Glutamatergic neuron (in vitro differentiated cells): ENCODE measurements around the gene ZNF282. TPM values are rescaled to one million over a fixed set of nuclear protein-coding genes. Genes with fewer than 3 reads are reported as not detected.
"Not testable (repeated sequence)": the region's sequence is repeated elsewhere in the genome, so short reads cannot be mapped to it uniquely, and the experiment has no call there.

Source experiments
- DNase-seq: peaks from one replicate; pipeline ENCODE4 v3.0.0; 2022
- H3K27ac Mint-ChIP-seq: one replicate; pipeline ENCODE4 v1.8.0; 2020; ENCODE audit warnings: mild to moderate bottlenecking, mixed read lengths, inconsistent platforms; ENCODE audit not compliant: unreplicated experiment
- H3K27me3 Mint-ChIP-seq: one replicate; pipeline ENCODE4 v1.8.0; 2020; ENCODE audit warnings: mild to moderate bottlenecking, moderate library complexity, mixed read lengths, inconsistent platforms; ENCODE audit not compliant: unreplicated experiment
- H3K36me3 Mint-ChIP-seq: one replicate; pipeline ENCODE4 v1.8.0; 2020; ENCODE audit warnings: mild to moderate bottlenecking, mixed read lengths, inconsistent platforms; ENCODE audit not compliant: unreplicated experiment
- H3K4me1 Mint-ChIP-seq: one replicate; pipeline ENCODE4 v1.8.0; 2020; ENCODE audit warnings: mild to moderate bottlenecking, low read depth, mixed read lengths, inconsistent platforms; ENCODE audit not compliant: unreplicated experiment
- H3K4me3 Mint-ChIP-seq: one replicate; pipeline ENCODE4 v1.8.0; 2020; ENCODE audit warnings: mild to moderate bottlenecking, mixed read lengths, inconsistent platforms; ENCODE audit not compliant: unreplicated experiment
- H3K9me3 Mint-ChIP-seq: one replicate; pipeline ENCODE4 v1.8.0; 2020; ENCODE audit warnings: mild to moderate bottlenecking, moderate library complexity, mixed read lengths, inconsistent platforms; ENCODE audit not compliant: unreplicated experiment
- total RNA-seq: library from RNA; stranded (reverse); fragmentation: NEBNext Ultra II Directional; extraction: Animal tissue kit (Norgen Biotek cat#: 25700); gene quantifications from one replicate; pipeline ENCODE4 v1.2.1, GENCODE V29; 2021; ENCODE audit not compliant: unreplicated experiment
- TF ChIP-seq, protein P1 (sequence below): fragments of 200-600 bp; sonication (generic); IDR thresholded peaks from one replicate; pipeline ENCODE4 v1.5.0; 2021; ENCODE audit not compliant: partially characterized antibody, unreplicated experiment

Gene ZNF282
- total RNA-seq, 1 donor from 2014 or later, result 22.9 TPM

DNA sequence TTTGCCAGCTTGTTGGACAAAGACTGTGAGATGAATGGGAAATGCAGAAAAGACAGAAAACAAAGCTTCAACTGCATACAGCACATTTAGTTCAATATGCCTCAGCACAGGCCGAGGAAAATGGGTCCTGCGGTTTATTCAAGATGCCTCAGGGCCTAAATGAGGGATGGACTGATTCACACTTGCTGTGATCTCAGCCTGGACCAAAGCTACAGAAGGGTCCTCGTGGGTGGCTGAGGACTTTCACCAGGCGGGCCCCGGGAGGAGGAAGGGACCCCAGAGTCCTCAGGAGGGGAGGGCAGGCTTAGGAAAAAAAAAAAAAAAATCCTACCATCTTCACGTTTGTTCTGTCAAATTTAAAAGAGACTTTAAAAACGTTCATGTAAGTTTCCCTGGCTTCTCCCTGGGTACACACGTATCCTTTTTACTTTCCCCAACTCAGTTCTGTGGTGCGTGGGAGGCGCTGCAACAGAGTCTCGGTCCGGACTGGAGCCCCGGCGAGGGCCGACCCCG is 66.0 kb downstream of the ZNF282 start:
- TF ChIP-seq, protein P1, sequence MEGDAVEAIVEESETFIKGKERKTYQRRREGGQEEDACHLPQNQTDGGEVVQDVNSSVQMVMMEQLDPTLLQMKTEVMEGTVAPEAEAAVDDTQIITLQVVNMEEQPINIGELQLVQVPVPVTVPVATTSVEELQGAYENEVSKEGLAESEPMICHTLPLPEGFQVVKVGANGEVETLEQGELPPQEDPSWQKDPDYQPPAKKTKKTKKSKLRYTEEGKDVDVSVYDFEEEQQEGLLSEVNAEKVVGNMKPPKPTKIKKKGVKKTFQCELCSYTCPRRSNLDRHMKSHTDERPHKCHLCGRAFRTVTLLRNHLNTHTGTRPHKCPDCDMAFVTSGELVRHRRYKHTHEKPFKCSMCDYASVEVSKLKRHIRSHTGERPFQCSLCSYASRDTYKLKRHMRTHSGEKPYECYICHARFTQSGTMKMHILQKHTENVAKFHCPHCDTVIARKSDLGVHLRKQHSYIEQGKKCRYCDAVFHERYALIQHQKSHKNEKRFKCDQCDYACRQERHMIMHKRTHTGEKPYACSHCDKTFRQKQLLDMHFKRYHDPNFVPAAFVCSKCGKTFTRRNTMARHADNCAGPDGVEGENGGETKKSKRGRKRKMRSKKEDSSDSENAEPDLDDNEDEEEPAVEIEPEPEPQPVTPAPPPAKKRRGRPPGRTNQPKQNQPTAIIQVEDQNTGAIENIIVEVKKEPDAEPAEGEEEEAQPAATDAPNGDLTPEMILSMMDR, result no peak
- Mint-ChIP-seq H3K27me3 (peaks cover 4% of the 10 kb centered on the region), H3K36me3 (no peaks in the 10 kb centered on the region), H3K27ac (peak overlapping the region; percentile 64), H3K4me1 (peaks cover 6% of the 10 kb centered on the region), H3K4me3 (peak overlapping the region; percentile 77), H3K9me3 (peaks cover 9% of the 10 kb centered on the region)
- no peak for DNase-seq

DNA sequence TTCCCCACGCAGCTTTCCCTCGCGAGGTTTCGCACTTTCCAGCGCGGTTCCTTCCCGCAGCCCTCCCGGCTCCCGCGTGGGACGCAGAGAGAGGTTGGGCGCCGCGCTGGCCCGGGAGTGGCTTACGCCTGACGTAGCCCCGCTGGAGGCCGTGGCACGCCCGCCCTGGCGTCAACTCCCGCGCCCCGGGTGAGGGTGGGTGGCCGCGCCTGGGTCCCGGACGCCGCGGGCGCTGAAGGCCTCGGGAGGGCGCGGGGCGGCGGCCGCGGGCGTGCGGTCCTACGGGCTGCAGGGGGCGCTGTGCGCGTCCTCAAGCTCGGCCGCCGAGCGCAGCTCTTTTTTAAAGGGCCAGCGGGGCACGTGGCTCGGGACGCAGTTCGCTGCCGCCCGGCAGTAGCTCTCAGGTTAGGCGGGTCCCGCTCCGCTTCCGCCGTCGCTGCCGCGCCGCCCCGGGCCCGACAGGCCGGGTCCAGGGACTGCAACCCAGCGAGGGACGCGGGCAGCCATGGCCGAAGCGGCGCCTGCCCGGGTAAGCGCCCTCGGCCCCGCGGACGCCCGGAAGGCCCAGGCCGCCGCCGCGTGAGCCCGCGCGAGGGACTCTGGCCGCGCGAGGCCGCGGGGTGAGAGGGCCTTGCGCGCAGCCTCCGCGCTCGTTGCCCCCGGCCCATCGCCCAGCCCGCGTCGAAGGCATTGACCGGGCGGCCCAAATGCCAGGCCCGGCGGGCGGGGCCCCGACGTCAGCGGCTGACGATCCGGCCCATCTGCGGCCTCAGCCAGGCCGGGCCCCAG is 66.7 kb downstream of the ZNF282 start, which contains the start of gene ZNF783:
TSS of gene ZNF783 (plus strand) at position 368 of the 789 bp plus-strand sequence. CDS start at position 506, 138 bp downstream.
- peak within 1 kb of the TSS; percentile 77 for H3K4me3 Mint-ChIP-seq
- H3K9me3 Mint-ChIP-seq, result peaks cover 12% of the 10 kb centered on the region
- H3K4me1 Mint-ChIP-seq, result peaks cover 6% of the 10 kb centered on the region
- DNase-seq, result peak; percentile 85
- no peaks in the 10 kb centered on the region for H3K36me3 Mint-ChIP-seq
- H3K27me3 Mint-ChIP-seq, result peaks cover 4% of the 10 kb centered on the region
- TF ChIP-seq, protein P1, result peak; percentile 83
- peak within 1 kb of the TSS; percentile 64 for H3K27ac Mint-ChIP-seq

DNA sequence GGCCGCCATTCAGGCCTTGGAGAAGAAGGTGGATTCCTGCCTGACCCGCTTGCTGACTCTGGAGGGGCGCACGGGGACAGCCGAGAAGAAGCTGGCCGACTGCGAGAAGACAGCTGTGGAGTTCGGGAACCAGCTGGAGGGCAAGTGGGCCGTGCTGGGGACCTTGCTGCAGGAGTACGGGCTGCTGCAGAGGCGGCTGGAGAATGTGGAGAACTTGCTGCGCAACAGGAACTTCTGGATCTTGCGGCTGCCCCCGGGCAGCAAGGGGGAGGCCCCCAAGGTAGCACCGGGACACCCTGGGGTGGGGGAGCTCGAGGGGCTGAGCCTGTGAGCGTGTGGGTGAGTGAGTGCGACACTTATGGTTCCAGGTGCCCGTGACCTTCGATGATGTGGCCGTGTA is 71.1 kb downstream of the ZNF282 start:
- H3K27ac Mint-ChIP-seq, result no peak overlapping the region
- TF ChIP-seq, protein P1, result no peak
- peaks cover 9% of the 10 kb centered on the region for H3K36me3 Mint-ChIP-seq
- H3K27me3 Mint-ChIP-seq, result peaks cover 4% of the 10 kb centered on the region
- no peak for DNase-seq
- peaks cover 3% of the 10 kb centered on the region for H3K9me3 Mint-ChIP-seq
- H3K4me3 Mint-ChIP-seq, result no peak overlapping the region
- peaks cover 2% of the 10 kb centered on the region for H3K4me1 Mint-ChIP-seq

DNA sequence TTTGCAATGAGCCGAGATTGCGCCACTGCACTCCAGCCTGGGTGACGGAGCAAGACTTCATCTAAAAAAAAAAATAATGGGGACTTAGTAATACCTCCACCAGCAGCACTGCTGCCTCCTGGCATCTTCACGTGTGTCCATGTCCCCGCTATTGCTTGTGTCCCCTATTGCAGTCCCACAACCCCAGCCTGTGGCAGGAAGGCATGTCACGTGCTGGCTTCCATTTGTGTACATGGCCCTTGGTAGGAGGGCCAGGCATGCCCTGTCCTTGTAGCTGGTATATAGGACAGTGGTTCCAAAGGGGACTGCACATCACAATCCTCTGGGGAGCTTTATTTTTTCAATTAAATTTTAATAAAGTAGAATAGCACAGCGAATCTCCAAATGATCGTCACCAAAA is 72.4 kb downstream of the ZNF282 start:
- H3K9me3 Mint-ChIP-seq, result peaks cover 3% of the 10 kb centered on the region
- H3K27me3 Mint-ChIP-seq, result peaks cover 4% of the 10 kb centered on the region
- DNase-seq, result no peak
- H3K27ac Mint-ChIP-seq, result no peak overlapping the region
- peaks cover 2% of the 10 kb centered on the region for H3K4me1 Mint-ChIP-seq
- peaks cover 9% of the 10 kb centered on the region for H3K36me3 Mint-ChIP-seq
- no peak overlapping the region for H3K4me3 Mint-ChIP-seq
- TF ChIP-seq, protein P1, result no peak

DNA sequence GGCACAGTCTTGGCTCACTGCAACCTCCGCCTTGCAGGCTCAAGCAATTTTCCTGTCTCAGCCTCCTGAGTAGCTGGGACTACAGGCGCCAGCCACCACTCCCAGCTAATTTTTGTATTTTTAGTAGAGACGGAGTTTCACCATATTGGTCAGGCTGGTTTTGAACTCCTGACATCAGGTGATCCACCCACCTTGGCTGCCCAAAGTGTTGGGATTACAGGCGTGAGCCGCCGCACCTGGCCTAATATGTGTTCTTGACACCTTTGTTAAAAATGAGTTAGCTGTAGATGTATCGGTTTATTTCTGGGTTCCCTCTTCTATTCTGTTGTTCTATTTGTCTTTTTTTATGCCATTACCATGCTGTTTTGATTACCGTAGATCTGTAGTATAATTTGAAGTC is 79.1 kb downstream of the ZNF282 start:
- not testable (repeated sequence) for H3K4me3 Mint-ChIP-seq, H3K4me1 Mint-ChIP-seq, DNase-seq, H3K9me3 Mint-ChIP-seq, H3K27me3 Mint-ChIP-seq, H3K27ac Mint-ChIP-seq
- peaks cover 10% of the 10 kb centered on the region for H3K36me3 Mint-ChIP-seq

Other genes starting within 250 kb of the ZNF282 start
- 69.0 TPM for gene PDIA4, start 167.0 kb upstream of the ZNF282 start, total RNA-seq
- 17.2 TPM for gene ZNF786, start 104.8 kb upstream of the ZNF282 start, total RNA-seq
- 6.5 TPM for gene ZNF425, start 69.2 kb upstream of the ZNF282 start, total RNA-seq
- 13.9 TPM for gene ZNF398, start 48.1 kb upstream of the ZNF282 start, total RNA-seq
- 13.2 TPM for gene ZNF212, start 44.1 kb downstream of the ZNF282 start, total RNA-seq
- 22.9 TPM for gene ZNF783, start 66.7 kb downstream of the ZNF282 start, total RNA-seq